CD4-positive, alpha-beta T cell (primary cell): ENCODE data around the gene CLCN2. TPM values are rescaled to one million over a fixed set of nuclear protein-coding genes. Genes with fewer than 3 reads are reported as not detected.

Experiments
- ATAC-seq: fragments of 200-7000 bp; cut with Tn5 transposase; one replicate; pipeline ENCODE4 v1.10.0; 2022; ENCODE audit warnings: mild to moderate bottlenecking; ENCODE audit not compliant: poor library complexity
- CTCF ChIA-PET: fragments of 350-600 bp; sonication (Branson Sonifier 250); formaldehyde crosslinking; loops from one replicate; lab custom pipeline; 2021; ENCODE audit warnings: antibody characterized with exemption, inconsistent platforms; lab: Charles Lee
- POLR2A ChIA-PET: fragments of 350-600 bp; sonication (Branson Sonifier 250); formaldehyde crosslinking; loops from one replicate; lab custom pipeline; 2021; ENCODE audit warnings: antibody characterized with exemption, inconsistent platforms; lab: Charles Lee
- DNase-seq, 14 experiments: peaks; one replicate each; pipeline ENCODE4 v3.0.0-alpha.2; 2013 to 2020; ENCODE audit warnings: mixed read lengths in 2 of 14
- H3K27ac ChIP-seq, 2 donors: one replicate each; pipeline versions ENCODE4 v1.5.1 to v1.7.0; 2013; ENCODE audit warnings: low read length in 2 of 2, low read depth in 1 of 2, mild to moderate bottlenecking in 1 of 2
- H3K27me3 ChIP-seq, 2 experiments: 1 replicate in 1 of 2; 2 replicates in 1 of 2; pipeline versions ENCODE4 v1.6.1 to v1.7.0; 2013; ENCODE audit warnings: low read length in 2 of 2, control low read depth in 1 of 2, mild to moderate bottlenecking in 1 of 2, moderate library complexity in 1 of 2; ENCODE audit not compliant: insufficient read depth in 2 of 2, control insufficient read depth in 1 of 2
- H3K36me3 ChIP-seq: one replicate; pipeline ENCODE4 v1.6.1; 2013; ENCODE audit warnings: low read length, control low read depth; ENCODE audit not compliant: insufficient read depth
- H3K4me1 ChIP-seq: one replicate; pipeline ENCODE4 v1.6.1; 2013; ENCODE audit warnings: low read length, control low read depth; ENCODE audit not compliant: insufficient read depth
- H3K4me3 ChIP-seq: one replicate; pipeline ENCODE4 v1.5.1; 2013; ENCODE audit warnings: mild to moderate bottlenecking, low read length, moderate library complexity
- H3K9me3 ChIP-seq, 2 experiments: 1 replicate in 1 of 2; 2 replicates in 1 of 2; pipeline versions ENCODE4 v1.6.1 to v1.7.0; 2013; ENCODE audit warnings: low read length in 2 of 2, mild to moderate bottlenecking in 2 of 2, control low read depth in 1 of 2, moderate library complexity in 1 of 2; ENCODE audit not compliant: control insufficient read depth in 1 of 2, insufficient read depth in 1 of 2
- H3K27ac Mint-ChIP-seq: one replicate; pipeline ENCODE4 v1.8.0; 2020; ENCODE audit warnings: mixed read lengths
- H3K27me3 Mint-ChIP-seq: one replicate; pipeline ENCODE4 v1.8.0; 2021; ENCODE audit warnings: mixed read lengths
- H3K36me3 Mint-ChIP-seq: one replicate; pipeline ENCODE4 v1.8.0; 2021; ENCODE audit warnings: low read depth, mixed read lengths
- H3K4me1 Mint-ChIP-seq: one replicate; pipeline ENCODE4 v1.8.0; 2021; ENCODE audit warnings: low read depth, mixed read lengths
- H3K4me3 Mint-ChIP-seq: one replicate; pipeline ENCODE4 v1.8.0; 2020; ENCODE audit warnings: mild to moderate bottlenecking, mixed read lengths
- H3K9me3 Mint-ChIP-seq: one replicate; pipeline ENCODE4 v1.8.0; 2020; ENCODE audit warnings: mixed read lengths
- intact Hi-C, 2 experiments: fragments of 100-400 bp; cut with DNase I in 1 of 2; cut with micrococcal nuclease in 1 of 2; formaldehyde crosslinking; loops; one replicate each; pipeline versions ENCODE4 v1.15.1 to v1.9.0; 2023 to 2025; cut with DNase I, micrococcal nuclease
- total RNA-seq, 174 experiments: library from RNA in 2 of 174; stranded (reverse) in 2 of 174; gene quantifications; one replicate each; pipeline ENCODE4 v1.2.3 and lab custom pipeline; 2021 to 2026
- TF ChIP-seq, protein P1 (sequence below): fragments of 200-600 bp; IDR thresholded peaks from one replicate; pipeline ENCODE4 v1.8.0; 2022; ENCODE audit warnings: antibody characterized with exemption, mild to moderate bottlenecking

The CLCN2 gene
- total RNA-seq, 2 experiments from 2014 or later = 3.2 to 3.5 TPM

DNA sequence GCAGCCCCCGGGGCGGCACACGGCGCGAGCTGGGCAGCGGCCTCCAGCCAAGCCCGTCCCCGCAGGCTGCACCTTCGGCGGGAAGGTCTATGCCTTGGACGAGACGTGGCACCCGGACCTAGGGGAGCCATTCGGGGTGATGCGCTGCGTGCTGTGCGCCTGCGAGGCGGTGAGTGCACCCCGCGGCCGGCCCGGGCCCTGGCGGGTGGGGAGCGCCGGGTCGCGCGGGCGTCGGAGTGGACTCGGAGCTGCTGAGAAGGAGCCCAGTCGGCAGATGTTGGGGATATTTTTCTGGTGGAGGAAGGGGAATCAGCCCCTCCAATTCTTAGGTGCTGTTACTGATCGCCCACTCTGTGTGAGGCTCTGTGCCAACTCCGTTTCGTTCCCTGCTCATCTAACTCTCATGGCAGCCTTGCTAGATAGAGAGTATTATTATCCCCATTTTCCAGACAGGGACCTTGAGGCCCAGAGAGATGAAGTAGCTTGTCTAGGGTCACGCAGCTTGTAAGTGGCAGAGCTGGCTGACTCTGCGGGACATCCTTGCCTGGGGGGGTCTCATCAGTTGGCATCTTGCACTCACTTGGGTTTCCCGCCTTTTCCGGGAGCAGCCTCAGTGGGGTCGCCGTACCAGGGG is 19.3 kb upstream of the CLCN2 start:
- no peak overlapping the region for H3K27ac Mint-ChIP-seq
- Histone ChIP-seq H3K27ac (no peak overlapping the region), H3K9me3 (peaks cover 0 to 8% of the 10 kb centered on the region in 2 experiments), H3K4me1 (peaks cover 14% of the 10 kb centered on the region), H3K27me3 (peaks cover 45 to 67% of the 10 kb centered on the region in 2 experiments), H3K4me3 (peak overlapping the region; percentile 22), H3K36me3 (no peaks in the 10 kb centered on the region)
- POLR2A ChIA-PET = no interaction called here
- peaks cover 74% of the 10 kb centered on the region for H3K27me3 Mint-ChIP-seq
- TF ChIP-seq, protein P1, sequence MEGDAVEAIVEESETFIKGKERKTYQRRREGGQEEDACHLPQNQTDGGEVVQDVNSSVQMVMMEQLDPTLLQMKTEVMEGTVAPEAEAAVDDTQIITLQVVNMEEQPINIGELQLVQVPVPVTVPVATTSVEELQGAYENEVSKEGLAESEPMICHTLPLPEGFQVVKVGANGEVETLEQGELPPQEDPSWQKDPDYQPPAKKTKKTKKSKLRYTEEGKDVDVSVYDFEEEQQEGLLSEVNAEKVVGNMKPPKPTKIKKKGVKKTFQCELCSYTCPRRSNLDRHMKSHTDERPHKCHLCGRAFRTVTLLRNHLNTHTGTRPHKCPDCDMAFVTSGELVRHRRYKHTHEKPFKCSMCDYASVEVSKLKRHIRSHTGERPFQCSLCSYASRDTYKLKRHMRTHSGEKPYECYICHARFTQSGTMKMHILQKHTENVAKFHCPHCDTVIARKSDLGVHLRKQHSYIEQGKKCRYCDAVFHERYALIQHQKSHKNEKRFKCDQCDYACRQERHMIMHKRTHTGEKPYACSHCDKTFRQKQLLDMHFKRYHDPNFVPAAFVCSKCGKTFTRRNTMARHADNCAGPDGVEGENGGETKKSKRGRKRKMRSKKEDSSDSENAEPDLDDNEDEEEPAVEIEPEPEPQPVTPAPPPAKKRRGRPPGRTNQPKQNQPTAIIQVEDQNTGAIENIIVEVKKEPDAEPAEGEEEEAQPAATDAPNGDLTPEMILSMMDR = no peak
- peaks cover 5% of the 10 kb centered on the region for H3K4me1 Mint-ChIP-seq
- no peaks in the 10 kb centered on the region for H3K9me3 Mint-ChIP-seq
- H3K36me3 Mint-ChIP-seq = no peaks in the 10 kb centered on the region
- ATAC-seq = peak; percentile 57
- CTCF ChIA-PET = interaction anchor here (0.5 kb wide), 1 partner anchor 15 kb away, joined by 3 read pairs; no protein-coding TSS in a partner anchor
- DNase-seq = peak in 3 of 14 experiments; percentile 18 to 40 (median 37)
- H3K4me3 Mint-ChIP-seq = peak overlapping the region; percentile 58
- intact Hi-C loops = no loop called here

DNA sequence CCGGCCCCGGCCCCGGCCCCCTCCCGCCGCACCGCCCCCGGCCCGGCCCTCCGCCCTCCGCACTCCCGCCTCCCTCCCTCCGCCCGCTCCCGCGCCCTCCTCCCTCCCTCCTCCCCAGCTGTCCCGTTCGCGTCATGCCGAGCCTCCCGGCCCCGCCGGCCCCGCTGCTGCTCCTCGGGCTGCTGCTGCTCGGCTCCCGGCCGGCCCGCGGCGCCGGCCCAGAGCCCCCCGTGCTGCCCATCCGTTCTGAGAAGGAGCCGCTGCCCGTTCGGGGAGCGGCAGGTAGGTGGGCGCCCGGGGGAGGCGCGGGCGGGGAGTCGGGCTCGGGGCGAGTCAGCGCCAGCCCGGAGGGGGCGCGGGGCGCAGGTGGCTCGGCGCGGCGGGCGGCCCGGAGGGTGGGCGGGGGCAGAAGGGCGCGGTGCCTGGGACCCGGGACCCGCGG is 18.8 kb upstream of the CLCN2 start:
- Mint-ChIP-seq H3K27ac (no peak overlapping the region), H3K4me3 (no peak overlapping the region), H3K27me3 (peaks cover 77% of the 10 kb centered on the region), H3K9me3 (no peaks in the 10 kb centered on the region), H3K4me1 (peaks cover 5% of the 10 kb centered on the region), H3K36me3 (no peaks in the 10 kb centered on the region)
- intact Hi-C loops = no loop called here
- H3K4me1 ChIP-seq = peaks cover 14% of the 10 kb centered on the region
- H3K9me3 ChIP-seq = peaks cover 0 to 8% of the 10 kb centered on the region in 2 experiments
- H3K27ac ChIP-seq = no peak overlapping the region
- H3K27me3 ChIP-seq = peaks cover 45 to 67% of the 10 kb centered on the region in 2 experiments
- TF ChIP-seq, protein P1 = no peak
- POLR2A ChIA-PET = interaction anchor here (1.1 kb wide), 1 partner anchor 330 kb away, joined by 3 read pairs; no protein-coding TSS in a partner anchor
- H3K4me3 ChIP-seq = no peak overlapping the region
- ATAC-seq (peak; percentile 56), DNase-seq (peak in 6 of 14 experiments; percentile 19 to 54 (median 30))
- H3K36me3 ChIP-seq = no peaks in the 10 kb centered on the region
- CTCF ChIA-PET = no interaction called here

DNA sequence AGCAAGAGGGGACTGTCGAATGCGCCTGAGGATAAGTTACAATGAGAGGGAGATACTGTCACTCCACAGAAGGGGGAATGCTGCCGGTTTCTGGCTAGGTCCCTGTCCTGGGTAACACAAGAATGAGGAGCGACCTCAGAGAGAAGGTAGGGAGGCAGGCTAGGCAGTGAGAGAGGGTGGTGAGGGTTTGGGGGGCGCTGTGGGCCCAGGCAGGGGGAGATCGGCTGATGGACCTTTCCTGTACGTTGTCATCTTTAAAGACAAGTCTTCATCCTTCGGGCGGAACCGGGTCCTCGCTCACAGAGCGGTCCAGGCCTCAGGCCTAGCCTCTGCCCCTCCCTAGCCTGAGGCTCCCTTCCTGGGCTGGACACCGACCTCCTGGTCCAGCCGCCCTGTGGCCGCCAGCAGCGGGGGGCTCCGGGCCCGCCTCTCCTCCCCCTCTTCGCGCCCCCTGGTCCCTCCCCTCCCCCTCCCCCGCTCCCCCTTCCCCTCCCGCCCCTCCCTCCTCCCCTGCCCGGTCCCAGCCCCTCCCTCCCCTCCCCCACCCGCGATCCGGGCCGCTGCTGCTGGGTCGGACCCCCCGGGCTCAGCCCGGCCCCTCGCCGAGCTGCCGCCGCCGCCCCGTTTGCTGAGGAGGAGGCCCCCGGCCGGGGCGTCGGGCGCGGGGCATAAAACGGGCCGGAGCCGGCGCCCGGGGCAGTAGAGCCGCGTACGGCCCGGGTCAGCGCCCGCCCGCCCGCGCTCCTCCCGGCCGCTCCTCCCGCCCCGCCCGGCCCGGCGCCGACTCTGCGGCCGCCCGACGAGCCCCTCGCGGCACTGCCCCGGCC is 18.2 kb upstream of the CLCN2 start, which contains the start of gene CHRD:
Gene CHRD (plus strand): TSS at position 697 of the 827 bp plus-strand sequence. CDS start 265 bp downstream, outside the sequence.
- peaks cover 45 to 67% of the 10 kb centered on the region in 2 experiments for H3K27me3 ChIP-seq
- peaks cover 5% of the 10 kb centered on the region for H3K4me1 Mint-ChIP-seq
- POLR2A ChIA-PET = interaction anchor here (1.1 kb wide), 1 partner anchor 331 kb away, joined by 3 read pairs; no protein-coding TSS in a partner anchor
- intact Hi-C loops = no loop called here
- no peak within 1 kb of the TSS for H3K27ac ChIP-seq
- peaks cover 72% of the 10 kb centered on the region for H3K27me3 Mint-ChIP-seq
- H3K36me3 ChIP-seq = no peaks in the 10 kb centered on the region
- ATAC-seq (no peak), DNase-seq (no peak)
- peak within 1 kb of the TSS; percentile 87 for H3K4me3 Mint-ChIP-seq
- H3K9me3 ChIP-seq = peaks cover 0 to 8% of the 10 kb centered on the region in 2 experiments
- H3K36me3 Mint-ChIP-seq = no peaks in the 10 kb centered on the region
- no peaks in the 10 kb centered on the region for H3K9me3 Mint-ChIP-seq
- H3K4me3 ChIP-seq = peak within 1 kb of the TSS; percentile 22
- H3K4me1 ChIP-seq = peaks cover 14% of the 10 kb centered on the region
- H3K27ac Mint-ChIP-seq = no peak within 1 kb of the TSS
- TF ChIP-seq, protein P1 = no peak
- CTCF ChIA-PET = no interaction called here
